Activated CD4-positive, alpha-beta memory T cell treated with anti-CD3 and anti-CD28 coated beads for 36 hours (primary cell): ENCODE data around the gene TPM3. TPM values are rescaled to one million over a fixed set of nuclear protein-coding genes. Genes with fewer than 3 reads are reported as not detected.
"Not testable (repeated sequence)": the region's sequence is repeated elsewhere in the genome, so short reads cannot be mapped to it uniquely, and the experiment has no call there.

ENCODE experiments used
- CTCF ChIA-PET: fragments of 350-600 bp; sonication (Branson Sonifier 250); formaldehyde crosslinking; loops from one replicate; lab custom pipeline; 2021; ENCODE audit warnings: antibody characterized with exemption, inconsistent platforms; lab: Charles Lee
- POLR2A ChIA-PET: fragments of 350-600 bp; sonication (Branson Sonifier 250); formaldehyde crosslinking; loops from one replicate; lab custom pipeline; 2021; ENCODE audit warnings: antibody characterized with exemption; lab: Charles Lee
- DNase-seq: peaks from one replicate; pipeline ENCODE4 v3.0.0-alpha.2; 2020
- H3K27ac Mint-ChIP-seq: one replicate; pipeline ENCODE4 v1.8.0; 2021; ENCODE audit warnings: mixed read lengths
- H3K27me3 Mint-ChIP-seq: one replicate; pipeline ENCODE4 v1.8.0; 2021; ENCODE audit warnings: mixed read lengths
- H3K36me3 Mint-ChIP-seq: one replicate; pipeline ENCODE4 v1.8.0; 2021; ENCODE audit warnings: mixed read lengths
- H3K4me1 Mint-ChIP-seq: one replicate; pipeline ENCODE4 v1.8.0; 2021; ENCODE audit warnings: low read depth, mixed read lengths
- H3K4me3 Mint-ChIP-seq: one replicate; pipeline ENCODE4 v1.8.0; 2021; ENCODE audit warnings: mild to moderate bottlenecking, mixed read lengths
- H3K9me3 Mint-ChIP-seq: one replicate; pipeline ENCODE4 v1.8.0; 2021; ENCODE audit warnings: mixed read lengths
- intact Hi-C: fragments of 100-400 bp; cut with micrococcal nuclease; formaldehyde crosslinking; loops from one replicate; pipeline ENCODE4 v1.15.1; 2023
- total RNA-seq, 2 experiments: library from RNA; stranded (reverse); gene quantifications; one replicate each; pipeline ENCODE4 v1.2.3, GENCODE V29; 2021

Gene TPM3
- total RNA-seq, 2 experiments from 2014 or later, result 726 to 736 TPM

DNA sequence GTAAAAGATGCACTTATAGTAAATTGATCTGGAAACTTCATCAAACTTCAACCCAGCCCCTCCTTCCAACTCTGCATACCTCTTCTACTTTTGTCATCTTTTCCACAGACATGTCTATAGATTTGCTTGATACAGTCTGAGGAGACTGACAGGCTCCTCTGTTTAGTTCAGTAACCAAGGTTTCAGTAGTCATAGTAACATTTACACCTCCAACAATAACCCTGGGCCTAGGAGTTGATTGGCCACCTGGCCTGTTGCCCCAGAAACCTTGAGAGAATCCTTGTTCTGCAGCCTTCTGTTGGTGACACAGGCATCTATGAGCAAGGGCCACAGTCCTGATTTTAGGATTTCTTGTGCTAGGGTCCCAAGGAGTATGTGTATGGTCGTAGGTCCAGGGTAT lies 14.3 kb upstream of the TPM3 start, which contains the start of gene CFAP141:
CFAP141 (minus strand) TSS at position 138 of the 400 bp plus-strand sequence; CDS start at position 112, 26 bp downstream.
- no peaks in the 10 kb centered on the region for H3K9me3 Mint-ChIP-seq
- H3K27me3 Mint-ChIP-seq, result no peaks in the 10 kb centered on the region
- ChIA-PET POLR2A (no interaction called here), CTCF (no interaction called here)
- H3K4me1 Mint-ChIP-seq, result peaks cover 36% of the 10 kb centered on the region
- H3K36me3 Mint-ChIP-seq, result peaks cover 37% of the 10 kb centered on the region
- peak; percentile 48 for DNase-seq
- intact Hi-C loops, result no loop called here
- peak within 1 kb of the TSS; percentile 86 for H3K27ac Mint-ChIP-seq
- no peak within 1 kb of the TSS for H3K4me3 Mint-ChIP-seq

DNA sequence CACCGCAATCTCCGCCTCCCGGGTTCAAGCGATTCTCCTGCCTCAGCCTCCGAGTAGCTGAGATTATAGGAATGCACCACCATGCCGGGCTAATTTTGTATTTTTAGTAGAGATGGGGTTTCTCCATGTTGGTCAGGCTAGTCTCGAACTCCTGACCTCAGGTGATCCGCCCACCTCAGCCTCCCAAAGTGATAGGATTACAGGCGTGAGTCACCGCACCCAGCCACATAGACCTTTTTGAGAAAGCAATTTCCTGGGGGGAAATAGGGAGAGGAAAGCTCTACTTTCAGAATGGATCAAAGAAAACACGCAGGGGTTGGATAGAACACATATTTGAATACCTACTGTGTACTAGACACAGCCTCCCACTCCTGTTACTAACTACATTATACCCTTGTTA lies 13.9 kb upstream of the TPM3 start:
- POLR2A ChIA-PET, result interaction anchor here (0.6 kb wide), 1 partner anchor 48 kb away, joined by 4 read pairs; no protein-coding TSS in a partner anchor
- intact Hi-C loops, H3K27me3 Mint-ChIP-seq, H3K9me3 Mint-ChIP-seq, H3K4me3 Mint-ChIP-seq: not testable (repeated sequence)
- peaks cover 36% of the 10 kb centered on the region for H3K4me1 Mint-ChIP-seq
- CTCF ChIA-PET, result interaction anchor here (1.8 kb wide), 1 partner anchor 129 kb away, joined by 5 read pairs; no protein-coding TSS in a partner anchor
- H3K36me3 Mint-ChIP-seq, result peaks cover 37% of the 10 kb centered on the region
- DNase-seq, result peak; percentile 53
- peak overlapping the region; percentile 86 for H3K27ac Mint-ChIP-seq

DNA sequence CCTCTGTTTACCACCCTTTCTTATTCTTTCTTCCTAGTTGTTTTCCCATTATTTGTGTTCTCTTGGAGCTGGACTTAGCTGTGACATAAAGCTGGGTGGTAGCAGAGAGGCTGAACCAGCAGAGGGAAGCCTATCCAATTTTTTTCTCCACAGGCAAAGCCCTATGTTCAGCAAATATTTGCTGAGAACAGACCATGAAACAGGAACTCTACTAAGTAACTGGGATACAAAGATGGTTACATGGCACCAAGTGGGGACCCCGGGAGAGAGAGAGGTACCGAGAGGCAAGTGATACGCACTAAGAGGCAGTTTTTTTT lies 7.6 kb upstream of the TPM3 start:
- CTCF ChIA-PET, result interaction anchor here (0.6 to 2.6 kb wide), 24 partner anchors 9 to 410 kb away, joined by 3 to 38 read pairs (median 4); no protein-coding TSS in a partner anchor
- Mint-ChIP-seq H3K4me1 (no peaks in the 10 kb centered on the region), H3K27ac (no peak overlapping the region), H3K27me3 (no peaks in the 10 kb centered on the region), H3K36me3 (no peaks in the 10 kb centered on the region), H3K4me3 (no peak overlapping the region), H3K9me3 (no peaks in the 10 kb centered on the region)
- DNase-seq, result no peak
- POLR2A ChIA-PET, result interaction anchor here (0.8 to 1.5 kb wide), 4 partner anchors 18 to 222 kb away, joined by 3 to 7 read pairs (median 4); partner anchors contain the start of gene JTB
- intact Hi-C loops, result loop anchor here (1.0 to 2.0 kb wide), 2 partner anchors 73 to 135 kb away; partner anchors contain the start of gene HAX1

DNA sequence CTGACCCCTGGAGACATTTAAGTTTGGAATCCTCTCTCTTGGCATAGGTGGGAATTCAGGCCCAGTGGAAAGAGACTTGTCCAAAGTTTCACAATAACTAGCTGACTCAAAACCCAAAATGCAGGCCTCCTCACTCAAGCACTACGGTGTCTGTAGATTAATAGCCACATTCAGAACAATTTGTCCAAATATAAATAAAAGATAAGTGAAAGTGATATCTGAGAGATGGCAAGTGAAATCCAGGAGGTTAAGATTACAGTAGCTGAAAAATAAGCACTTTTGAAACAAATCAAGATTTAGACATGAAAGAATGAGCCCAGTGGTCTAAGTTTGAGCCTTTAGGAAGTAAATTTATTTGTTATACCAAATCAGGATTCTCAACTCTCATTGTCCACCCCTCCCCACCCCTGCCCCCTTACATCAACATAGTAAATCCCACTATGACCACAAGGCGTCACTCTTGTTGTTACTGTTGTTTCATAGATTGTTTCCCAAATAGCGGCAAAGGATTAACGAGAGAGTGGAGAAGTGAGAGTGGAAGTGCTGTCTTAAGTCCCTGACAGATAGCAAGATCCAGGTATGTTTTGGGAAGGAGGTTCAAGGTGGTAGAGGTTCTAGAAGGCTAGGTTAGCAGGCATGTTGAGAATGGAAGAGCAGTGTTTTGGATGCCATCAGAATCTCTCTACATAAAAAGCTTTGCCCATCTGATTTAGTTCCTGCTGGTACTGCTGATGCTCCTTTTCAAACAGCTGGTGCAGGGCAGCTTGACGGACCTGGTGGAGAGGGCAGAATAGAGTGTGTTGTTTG lies 7.1 kb upstream of the TPM3 start:
- H3K27me3 Mint-ChIP-seq, result peaks cover under 1% of the 10 kb centered on the region
- no peaks in the 10 kb centered on the region for H3K9me3 Mint-ChIP-seq
- intact Hi-C loops, result loop anchor here (1.0 to 2.0 kb wide), 2 partner anchors 73 to 136 kb away; partner anchors contain the start of gene HAX1
- no peaks in the 10 kb centered on the region for H3K36me3 Mint-ChIP-seq
- CTCF ChIA-PET, result interaction anchor here (0.6 to 2.6 kb wide), 28 partner anchors 8 to 411 kb away, joined by 3 to 38 read pairs (median 4); partner anchors contain the start of gene ATP8B2
- POLR2A ChIA-PET, result interaction anchor here (0.8 to 1.5 kb wide), 4 partner anchors 17 to 221 kb away, joined by 3 to 7 read pairs (median 4); partner anchors contain the start of gene JTB
- H3K27ac Mint-ChIP-seq, result no peak overlapping the region
- H3K4me1 Mint-ChIP-seq, result no peaks in the 10 kb centered on the region
- peak; percentile 47 for DNase-seq
- no peak overlapping the region for H3K4me3 Mint-ChIP-seq

DNA sequence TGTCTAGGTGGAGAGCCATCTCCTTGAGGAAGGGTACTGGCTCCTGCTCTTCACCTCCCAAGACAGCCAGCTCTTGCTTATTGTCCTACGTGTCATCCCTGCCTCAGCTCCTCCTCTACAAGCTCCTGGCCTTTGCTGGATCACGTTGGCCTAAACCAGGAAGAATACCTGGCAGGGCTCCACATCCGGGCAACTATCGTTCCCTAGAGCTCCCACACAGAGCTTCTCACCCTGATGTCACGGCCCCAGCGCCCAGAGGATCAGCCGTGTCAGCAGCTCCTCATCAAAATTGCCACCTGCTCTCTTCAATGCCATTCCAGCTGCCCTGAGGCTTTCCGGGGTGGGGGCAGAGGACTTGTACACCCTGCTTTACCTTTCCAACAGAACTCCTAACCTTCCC lies 1.9 kb upstream of the TPM3 start:
- H3K9me3 Mint-ChIP-seq, result no peaks in the 10 kb centered on the region
- CTCF ChIA-PET, result interaction anchor here (0.6 to 1.3 kb wide), 2 partner anchors 60 to 142 kb away, joined by 3 to 8 read pairs; no protein-coding TSS in a partner anchor
- H3K4me3 Mint-ChIP-seq, result no peak overlapping the region
- no peak for DNase-seq
- H3K27me3 Mint-ChIP-seq, result peaks cover 11% of the 10 kb centered on the region
- H3K4me1 Mint-ChIP-seq, result no peaks in the 10 kb centered on the region
- intact Hi-C loops, result no loop called here
- no peak overlapping the region for H3K27ac Mint-ChIP-seq
- POLR2A ChIA-PET, result no interaction called here
- no peaks in the 10 kb centered on the region for H3K36me3 Mint-ChIP-seq

DNA sequence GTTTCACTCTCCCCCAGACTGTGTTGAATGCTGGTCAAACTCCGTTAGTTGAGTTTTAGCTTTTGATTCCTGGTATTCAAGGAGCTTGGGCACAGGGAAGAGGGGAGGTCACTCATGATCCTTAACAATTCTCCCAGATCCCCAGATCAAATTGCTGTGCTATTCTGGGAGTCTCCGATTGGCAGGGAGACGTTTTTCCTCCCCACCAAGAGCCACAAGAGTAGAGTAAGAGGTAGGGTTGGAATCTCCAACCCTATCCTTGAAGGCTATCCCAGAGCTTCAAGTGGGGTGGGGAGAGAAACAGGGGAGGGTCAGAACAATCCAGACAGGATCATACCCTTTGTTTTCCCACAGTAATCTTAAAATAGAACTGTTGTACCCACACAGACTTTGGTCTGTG lies 576 bp upstream of the TPM3 start:
- POLR2A ChIA-PET, result no interaction called here
- Mint-ChIP-seq H3K4me1 (no peaks in the 10 kb centered on the region), H3K27me3 (peaks cover 11% of the 10 kb centered on the region), H3K36me3 (no peaks in the 10 kb centered on the region), H3K4me3 (no peak overlapping the region), H3K27ac (no peak overlapping the region), H3K9me3 (no peaks in the 10 kb centered on the region)
- CTCF ChIA-PET, result interaction anchor here (1.1 kb wide), 1 partner anchor 153 kb away, joined by 3 read pairs; no protein-coding TSS in a partner anchor
- intact Hi-C loops, result no loop called here
- no peak for DNase-seq

DNA sequence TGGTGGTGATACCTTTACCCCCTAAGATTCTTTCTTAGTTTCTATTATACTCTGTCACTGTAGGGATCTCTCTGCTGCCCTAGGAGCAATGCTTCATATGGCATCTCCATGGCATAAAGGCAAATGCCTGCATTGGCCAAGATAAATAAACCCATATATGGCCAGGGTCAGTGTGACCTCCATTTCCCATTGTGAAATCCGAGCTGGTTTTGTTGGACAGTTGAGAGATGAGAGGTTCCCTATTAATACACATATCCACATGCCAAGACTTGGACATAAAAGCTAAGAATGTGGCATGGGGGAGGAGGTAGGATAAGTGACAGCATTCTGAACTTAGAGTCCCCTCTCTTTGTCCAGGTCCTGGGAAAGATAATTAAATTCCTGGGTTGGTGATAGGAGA lies 1.4 kb downstream of the TPM3 start:
- no peak for DNase-seq
- Mint-ChIP-seq H3K27me3 (peaks cover 11% of the 10 kb centered on the region), H3K4me1 (no peaks in the 10 kb centered on the region), H3K36me3 (no peaks in the 10 kb centered on the region), H3K27ac (no peak overlapping the region), H3K9me3 (no peaks in the 10 kb centered on the region), H3K4me3 (no peak overlapping the region)
- POLR2A ChIA-PET, result no interaction called here
- CTCF ChIA-PET, result interaction anchor here (0.9 to 1.4 kb wide), 3 partner anchors 9 to 145 kb away, joined by 4 to 6 read pairs (median 5); no protein-coding TSS in a partner anchor
- intact Hi-C loops, result no loop called here

DNA sequence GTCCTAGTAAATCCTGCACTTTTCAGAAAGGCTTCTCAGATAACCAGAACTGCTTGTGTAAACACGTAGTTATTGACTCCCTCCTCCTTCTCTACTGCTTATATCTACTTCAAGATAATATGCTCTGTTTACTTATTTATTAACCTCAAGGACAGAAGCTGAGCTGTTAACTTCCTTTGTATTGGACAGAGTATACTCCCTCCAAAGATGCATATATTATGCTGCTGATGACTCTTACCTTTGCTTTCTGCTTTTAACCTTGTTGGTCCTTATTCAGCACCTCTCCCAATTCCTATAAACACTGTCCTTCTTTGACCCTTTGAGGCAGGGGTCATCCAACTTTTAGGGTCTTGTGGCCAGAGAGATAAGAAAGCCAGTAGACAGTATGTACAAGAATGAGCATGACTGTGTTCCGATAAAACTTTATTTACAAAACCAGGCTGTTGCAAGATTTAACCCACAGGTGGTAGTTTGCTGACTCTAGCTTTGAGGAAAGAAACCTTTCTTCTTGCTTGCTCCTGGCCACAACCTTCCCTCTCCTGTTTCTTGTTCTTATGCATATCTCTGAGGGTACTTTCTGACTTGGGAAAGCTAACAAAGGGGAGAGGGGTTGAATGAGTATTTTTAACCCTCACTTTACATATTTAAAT lies 4.9 kb downstream of the TPM3 start:
- Mint-ChIP-seq H3K4me3 (no peak overlapping the region), H3K9me3 (no peaks in the 10 kb centered on the region), H3K27me3 (peaks cover under 1% of the 10 kb centered on the region), H3K27ac (no peak overlapping the region), H3K36me3 (peaks cover 7% of the 10 kb centered on the region), H3K4me1 (peaks cover 4% of the 10 kb centered on the region)
- no peak for DNase-seq
- ChIA-PET POLR2A (no interaction called here), CTCF (interaction anchor here (0.9 to 1.0 kb wide), 4 partner anchors 11 to 86 kb away, joined by 3 to 6 read pairs (median 3); no protein-coding TSS in a partner anchor)
- intact Hi-C loops, result loop anchor here (1.0 to 5.0 kb wide), 2 partner anchors 85 to 360 kb away; partner anchors contain the start of gene HAX1

DNA sequence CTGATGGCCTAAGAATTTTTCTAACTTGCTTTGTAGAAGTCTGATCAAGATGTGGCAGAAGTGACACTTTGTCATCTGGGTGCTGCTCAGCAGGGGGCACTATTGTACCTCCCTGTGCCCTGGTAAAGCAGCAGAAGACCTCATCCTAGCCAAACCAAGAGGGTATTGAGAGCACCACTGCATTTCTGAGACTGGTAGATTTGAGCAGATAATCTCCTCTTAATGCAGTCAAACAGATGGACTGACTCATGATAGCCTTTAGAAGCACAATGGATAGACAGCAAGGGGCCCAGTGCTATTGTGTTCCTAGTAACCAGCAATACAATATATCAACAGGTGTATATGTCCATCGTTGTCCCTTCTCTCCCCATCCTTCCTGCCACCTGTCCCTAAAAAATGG lies 5.7 kb downstream of the TPM3 start:
- POLR2A ChIA-PET, result no interaction called here
- intact Hi-C loops, result loop anchor here (1.0 to 5.0 kb wide), 2 partner anchors 86 to 361 kb away; partner anchors contain the start of gene HAX1
- peaks cover 10% of the 10 kb centered on the region for H3K4me1 Mint-ChIP-seq

DNA sequence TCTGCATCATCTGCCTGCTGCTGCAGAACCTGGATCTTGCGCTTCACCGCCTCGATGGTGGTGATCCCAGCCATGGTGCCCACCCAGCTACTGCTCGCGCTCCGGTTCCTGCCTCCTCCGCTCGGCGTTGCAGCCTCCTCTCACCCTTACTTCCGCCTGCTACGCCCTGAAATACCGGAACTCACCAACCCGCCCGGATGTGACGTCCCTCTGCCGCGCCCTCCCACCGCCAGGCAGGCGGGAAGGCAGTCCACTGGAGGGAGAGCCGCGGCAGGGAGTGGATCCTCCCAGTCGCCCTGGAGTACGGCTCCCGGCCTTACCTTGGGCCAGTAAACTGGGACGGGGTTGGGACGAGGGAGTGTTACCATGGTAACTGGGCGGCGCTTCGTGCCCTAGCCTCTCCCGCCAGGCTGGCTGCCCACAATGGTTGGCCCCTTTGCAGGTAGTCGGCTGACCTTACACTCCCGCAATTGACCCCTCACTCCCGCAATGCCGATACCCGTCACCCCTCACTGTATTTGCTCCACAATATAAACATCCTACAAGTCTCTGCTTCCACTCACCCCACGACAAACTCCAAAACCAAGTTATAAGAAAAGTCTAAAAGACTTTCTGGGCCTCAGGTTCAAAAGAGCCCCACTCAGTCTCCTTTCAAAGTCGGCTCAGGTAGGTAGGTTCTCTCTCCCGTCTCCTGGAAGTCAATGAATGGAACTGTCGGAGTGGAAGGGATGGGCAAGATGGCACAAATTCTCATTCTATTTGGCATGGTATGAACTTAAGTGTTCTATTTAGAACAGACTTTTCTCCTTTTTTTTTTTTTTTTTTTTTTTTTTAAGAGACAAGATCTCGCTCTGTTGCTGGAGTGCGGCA lies 8.6 kb downstream of the TPM3 start:
- ChIA-PET CTCF (interaction anchor here (0.9 to 2.0 kb wide), 6 partner anchors 16 to 152 kb away, joined by 3 to 10 read pairs (median 4); no protein-coding TSS in a partner anchor), POLR2A (interaction anchor here (0.8 to 3.4 kb wide), 5 partner anchors 12 to 189 kb away, joined by 3 to 21 read pairs (median 5); partner anchors contain the start of gene UBAP2L)
- H3K4me3 Mint-ChIP-seq, result peak overlapping the region; percentile 98
- no peaks in the 10 kb centered on the region for H3K9me3 Mint-ChIP-seq
- H3K36me3 Mint-ChIP-seq, result peaks cover 39% of the 10 kb centered on the region
- intact Hi-C loops, result loop anchor here (1.0 to 5.0 kb wide), 4 partner anchors 30 to 192 kb away; partner anchors contain the start of genes ATP8B2, RPS27 and UBAP2L
- peak overlapping the region; percentile 96 for H3K27ac Mint-ChIP-seq
- H3K27me3 Mint-ChIP-seq, result no peaks in the 10 kb centered on the region
- H3K4me1 Mint-ChIP-seq, result peaks cover 37% of the 10 kb centered on the region
- DNase-seq, result peak; percentile 98

More for the DNA sequence above, 5.7 kb downstream of the TPM3 start:
- no peaks in the 10 kb centered on the region for H3K27me3 Mint-ChIP-seq
- peak; percentile 86 for DNase-seq
- H3K4me3 Mint-ChIP-seq, result no peak overlapping the region
- CTCF ChIA-PET, result interaction anchor here (1.0 to 1.3 kb wide), 2 partner anchors 85 to 87 kb away, joined by 3 to 4 read pairs; no protein-coding TSS in a partner anchor
- no peak overlapping the region for H3K27ac Mint-ChIP-seq
- H3K36me3 Mint-ChIP-seq, result peaks cover 15% of the 10 kb centered on the region
- H3K9me3 Mint-ChIP-seq, result no peaks in the 10 kb centered on the region
